Breast epithelium (tissue), 3 donors: ENCODE measurements around the gene OSBPL1A.

ENCODE experiments used
- CTCF ChIP-seq, 3 donors: fragments of 450-650 bp; IDR thresholded peaks; one replicate each; pipeline ENCODE4 v1.5.1; 2016 to 2017; ENCODE audit warnings: antibody characterized with exemption in 3 of 3, mild to moderate bottlenecking in 3 of 3, moderate library complexity in 3 of 3
- POLR2AphosphoS5 ChIP-seq, 3 donors: sonication (generic); formaldehyde crosslinking; IDR thresholded peaks; one replicate each; pipeline ENCODE4 v1.6.1; 2017; ENCODE audit warnings: antibody characterized with exemption in 3 of 3

- peak in 2 of 3 donors; percentile 29 to 32 for TF ChIP-seq CTCF (IDR thresholded peaks at IDR 0.05)
- no peak for TF ChIP-seq POLR2AphosphoS5 (IDR thresholded peaks at IDR 0.05)
These were observed 126.0 kb downstream of the OSBPL1A start for GRCh38 chr18:24271381-24272228.
